ENCODE measurements around the gene ELF2. TPM values are rescaled to one million over a fixed set of nuclear protein-coding genes. Genes with fewer than 3 reads are reported as not detected.
"Not testable (repeated sequence)": the region's sequence is repeated elsewhere in the genome, so short reads cannot be mapped to it uniquely, and the experiment has no call there.

Gene ELF2
- total RNA-seq, 1 experiment from 2014 or later, result 21.5 TPM

- no peak for DNase-seq (ENCODE audit: low read depth)
Measured at GRCh38 chr4:139022835-139023234, 154.2 kb downstream of the ELF2 start.

DNA sequence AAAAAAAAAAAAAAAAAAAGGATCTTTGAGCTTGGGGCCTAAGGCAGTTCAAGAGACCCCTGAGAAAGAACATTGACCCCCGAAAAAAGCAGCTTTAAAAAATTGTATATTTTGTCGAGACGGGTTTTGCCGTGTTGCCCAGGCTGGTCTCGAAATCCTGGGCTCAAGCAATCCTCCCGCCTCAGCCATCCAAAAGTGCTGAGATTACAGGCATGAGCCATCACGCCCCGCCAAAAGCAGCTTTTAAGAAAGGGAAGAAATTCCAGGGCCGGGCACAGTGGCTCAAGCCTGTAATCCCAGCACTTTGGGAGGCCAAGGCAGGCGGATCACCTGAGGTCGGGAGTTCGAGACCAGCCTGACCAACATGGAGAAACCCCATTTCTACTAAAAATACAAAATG, 155.9 kb downstream of the ELF2 start:
- not testable (repeated sequence) for DNase-seq (ENCODE audit: low read depth)

- no peak for DNase-seq (ENCODE audit: low read depth)
Measured at GRCh38 chr4:139020384-139020783, 156.6 kb downstream of the ELF2 start.

DNA sequence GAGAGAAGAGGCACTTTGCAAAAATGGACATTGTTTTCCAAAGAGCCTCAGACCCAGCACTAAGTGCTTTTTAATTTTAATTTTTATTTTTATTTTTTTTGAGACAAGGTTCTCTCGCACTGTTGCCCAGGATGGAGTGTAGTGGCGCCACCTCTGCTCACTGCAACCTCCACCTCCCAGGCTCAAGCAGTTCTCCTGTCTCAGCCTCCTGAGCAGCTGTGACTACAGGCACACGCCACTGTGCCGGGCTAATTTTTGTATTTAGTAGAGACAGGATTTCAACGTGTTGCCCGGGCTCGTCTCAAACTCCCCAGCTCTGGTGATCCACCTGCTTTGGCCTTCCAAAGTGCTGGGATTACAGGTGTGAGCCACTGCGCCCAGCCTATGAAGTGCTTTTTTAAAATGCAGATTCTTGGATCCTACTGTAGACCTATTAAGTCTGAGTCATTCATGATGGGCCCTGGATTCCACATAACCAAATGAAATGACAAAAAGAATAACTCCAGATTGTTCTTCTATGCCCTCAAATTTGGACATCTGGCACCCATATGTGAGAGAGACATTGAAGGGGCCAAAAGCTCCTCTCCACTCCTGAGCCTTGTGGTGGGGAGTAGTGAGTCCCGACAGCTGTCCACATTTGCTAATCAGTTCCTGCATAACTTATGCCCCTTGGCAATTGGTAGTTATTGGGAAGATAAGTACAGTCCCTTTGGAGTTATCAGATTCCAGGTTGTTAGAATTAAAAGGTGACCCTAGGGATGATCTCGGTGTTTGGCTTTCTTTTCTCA, 157.9 kb downstream of the ELF2 start:
- DNase-seq (ENCODE audit: low read depth), result no peak

DNA sequence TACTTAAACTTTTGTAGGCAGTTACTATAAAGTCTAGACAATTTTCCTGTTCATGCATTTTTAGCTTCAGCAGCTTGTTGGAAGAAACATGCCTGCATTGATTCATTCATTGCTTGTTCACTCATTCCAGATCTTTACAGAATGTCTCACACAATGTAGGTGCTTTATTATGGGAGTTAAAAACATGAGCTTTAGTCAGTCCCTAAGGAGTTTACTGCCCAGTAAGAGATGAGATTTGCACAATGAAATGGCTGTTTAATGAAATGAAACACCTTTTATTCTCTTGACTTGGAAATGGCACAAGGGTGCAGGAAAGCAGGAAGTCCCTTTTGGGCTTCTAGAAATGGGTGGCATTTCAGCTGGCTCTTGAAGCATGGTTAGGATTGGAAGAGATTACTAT, 158.5 kb downstream of the ELF2 start:
- DNase-seq (ENCODE audit: low read depth), result no peak

DNA sequence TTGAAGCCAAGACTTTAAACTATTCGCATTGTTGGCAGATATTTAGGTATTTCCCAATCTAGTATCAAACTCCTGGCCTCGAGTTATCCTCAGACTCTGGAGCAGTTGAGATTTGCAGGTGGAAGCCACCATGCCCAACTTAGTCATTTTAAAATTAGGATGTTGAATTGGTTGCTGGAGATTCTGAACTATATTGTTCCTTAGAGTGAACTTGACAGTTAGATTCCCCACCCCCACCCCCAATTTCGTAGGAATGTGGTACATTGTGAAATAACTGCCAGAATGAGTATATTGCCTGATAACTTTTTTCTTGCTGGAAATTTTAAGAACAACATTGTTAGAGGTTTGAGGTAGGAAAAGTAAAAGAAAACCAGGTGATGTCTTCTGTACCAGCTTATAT, 159.2 kb downstream of the ELF2 start:
- DNase-seq (ENCODE audit: low read depth), result peak; percentile 25

- peak; percentile 40 for DNase-seq (ENCODE audit: low read depth)
Measured at GRCh38 chr4:139015948-139016471, 161.0 kb downstream of the ELF2 start.

- peak; percentile 85 for DNase-seq (ENCODE audit: low read depth)
Measured at GRCh38 chr4:139015269-139015947, 161.6 kb downstream of the ELF2 start, which contains the start of gene NOCT. TSS of gene NOCT (plus strand) at chr4:139015781. CDS start at chr4:139015982, 201 bp downstream.

- peak; percentile 93 for DNase-seq (ENCODE audit: low read depth)
Measured at GRCh38 chr4:139014371-139015268, 162.4 kb downstream of the ELF2 start.

GRCh38 chr4:139011225-139011950, 165.6 kb downstream of the ELF2 start:
- DNase-seq (ENCODE audit: low read depth), result no peak

- no peak for DNase-seq (ENCODE audit: low read depth)
Measured at GRCh38 chr4:139009702-139010101, 167.3 kb downstream of the ELF2 start.

- DNase-seq (ENCODE audit: low read depth), result not testable (repeated sequence)
Measured at GRCh38 chr4:139008278-139008677, 168.7 kb downstream of the ELF2 start.

DNA sequence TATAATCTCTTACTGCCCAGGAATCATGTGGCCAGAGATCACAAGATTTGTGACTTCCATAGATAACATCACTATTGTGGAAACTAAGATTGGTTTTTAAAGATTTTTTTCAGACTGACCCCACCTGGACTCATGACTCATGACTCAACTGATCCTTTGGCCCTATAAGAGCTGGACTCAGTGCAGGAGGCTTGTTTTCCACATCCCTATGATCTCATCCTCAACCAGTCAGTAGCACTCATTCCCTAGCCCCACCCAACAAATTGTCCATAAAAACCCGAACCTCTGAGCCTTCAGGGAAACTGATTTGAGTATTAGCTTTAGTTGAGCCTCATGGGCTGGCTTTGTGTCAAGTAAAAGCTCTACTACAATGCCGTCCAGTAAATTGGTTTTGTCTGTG, 169.4 kb downstream of the ELF2 start:
- peak; percentile 36 for DNase-seq (ENCODE audit: low read depth)

Other genes starting within 250 kb of the ELF2 start
- 10.7 and 18.2 TPM in 2 replicates for gene NOCT, start 161.4 kb downstream of the ELF2 start, total RNA-seq (2014; rRNA removed; shearing (Covaris generic))
- gene MGARP, start 103.0 kb upstream of the ELF2 start, total RNA-seq (2014; rRNA removed; shearing (Covaris generic)), result 3.9 and 4.7 TPM in 2 replicates
- gene NAA15, start 124.3 kb upstream of the ELF2 start, total RNA-seq (2014; rRNA removed; shearing (Covaris generic)), result 20.1 and 30.1 TPM in 2 replicates
- 92.3 and 119 TPM in 2 replicates for gene NDUFC1, start 125.3 kb upstream of the ELF2 start, total RNA-seq (2014; rRNA removed; shearing (Covaris generic))

Measured in M059J (cell line).